GM12878 (cell line): ENCODE measurements around the gene GPSM1.

ENCODE experiments used
- CTCF ChIP-seq, 3 experiments: IDR thresholded peaks in 2 of 3; conservative IDR thresholded peaks in 1 of 3; 2 replicates each; pipeline ENCODE4 v1.5.1; 2011; ENCODE audit warnings: low read depth in 3 of 3, low read length in 3 of 3, mild to moderate bottlenecking in 3 of 3, control low read depth in 2 of 3, moderate library complexity in 2 of 3, inconsistent platforms in 1 of 3, mixed read lengths in 1 of 3; ENCODE audit not compliant: control insufficient read depth in 2 of 3, insufficient read depth in 1 of 3; ENCODE audit errors: extremely low read depth in 1 of 3
- EZH2 ChIP-seq: IDR thresholded peaks from 2 replicates; pipeline ENCODE4 v1.6.1; 2012; ENCODE audit warnings: low read depth, mild to moderate bottlenecking, control low read depth, inconsistent platforms, low read length, borderline replicate concordance; ENCODE audit not compliant: control insufficient read depth
- JUND ChIP-seq: IDR thresholded peaks from 2 replicates; pipeline ENCODE4 v1.6.1; 2012; ENCODE audit warnings: low read depth, mild to moderate bottlenecking, low read length, improper control_type of control experiment, moderate library complexity
- NBN ChIP-seq: fragments of 450-650 bp; IDR thresholded peaks from 2 replicates; pipeline ENCODE4 v1.6.1; 2016
- RAD21 ChIP-seq: IDR thresholded peaks from 2 replicates; pipeline ENCODE4 v1.6.1; 2011; ENCODE audit warnings: mild to moderate bottlenecking, low read depth, low read length, moderate library complexity; ENCODE audit not compliant: insufficient read depth
- TF ChIP-seq, protein P1 (sequence below): IDR thresholded peaks from 2 replicates; pipeline ENCODE4 v1.6.1; 2012; ENCODE audit warnings: mild to moderate bottlenecking, low read depth, low read length

DNA sequence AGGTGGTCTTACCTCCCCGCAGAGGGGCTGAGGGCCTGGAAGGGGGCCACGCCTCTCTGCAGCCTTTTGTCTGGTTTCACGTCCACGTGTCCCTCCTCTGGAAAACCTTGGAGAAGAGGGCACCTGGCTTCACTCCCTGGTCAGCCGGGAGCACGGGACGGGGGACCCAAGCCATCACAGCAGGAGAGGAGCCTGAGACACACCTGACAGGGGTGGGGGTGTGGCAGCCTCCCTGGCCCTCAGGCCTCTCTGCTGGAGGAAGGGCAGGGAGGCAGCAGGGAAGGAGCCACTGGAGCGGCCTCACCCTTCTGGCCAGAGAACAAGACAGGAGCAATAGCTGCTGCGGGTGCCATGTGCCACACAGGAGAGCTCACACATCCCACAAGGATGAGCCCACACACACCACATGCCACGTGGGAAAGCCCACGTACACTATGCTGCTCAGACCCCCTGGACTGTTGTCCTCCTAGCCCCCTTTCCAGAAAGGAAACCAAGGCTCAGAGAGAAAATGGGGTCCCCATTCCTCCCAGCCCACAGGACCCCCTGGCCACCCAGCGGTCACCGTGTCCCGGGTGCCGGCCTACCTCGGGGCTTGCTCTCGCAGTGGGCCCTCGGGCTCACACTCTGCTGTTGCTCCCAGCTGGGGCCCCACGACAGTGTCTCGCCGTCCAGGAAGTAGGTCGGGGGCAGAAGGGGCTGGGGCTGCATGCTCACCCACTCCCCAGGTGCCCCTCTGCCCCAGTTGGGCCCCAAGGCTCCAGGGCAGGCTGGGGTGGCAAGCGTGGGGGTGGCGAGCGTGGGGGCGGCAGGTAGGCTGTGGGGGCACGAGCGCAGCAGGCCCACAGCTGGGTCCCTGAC, 41.6 kb upstream of the GPSM1 start:
- no peak for TF ChIP-seq NBN
- TF ChIP-seq CTCF (IDR thresholded peaks at IDR 0.05 in 2 of 3, conservative IDR thresholded peaks at IDR 0.05 in 1 of 3; ENCODE audit: control insufficient read depth in 2 of 3, extremely low read depth in 1 of 3, insufficient read depth in 1 of 3, low read depth in 3 of 3, low read length in 3 of 3) = no peak
- TF ChIP-seq EZH2 = no peak
- no peak for TF ChIP-seq RAD21
- TF ChIP-seq JUND = no peak
- TF ChIP-seq, protein P1, sequence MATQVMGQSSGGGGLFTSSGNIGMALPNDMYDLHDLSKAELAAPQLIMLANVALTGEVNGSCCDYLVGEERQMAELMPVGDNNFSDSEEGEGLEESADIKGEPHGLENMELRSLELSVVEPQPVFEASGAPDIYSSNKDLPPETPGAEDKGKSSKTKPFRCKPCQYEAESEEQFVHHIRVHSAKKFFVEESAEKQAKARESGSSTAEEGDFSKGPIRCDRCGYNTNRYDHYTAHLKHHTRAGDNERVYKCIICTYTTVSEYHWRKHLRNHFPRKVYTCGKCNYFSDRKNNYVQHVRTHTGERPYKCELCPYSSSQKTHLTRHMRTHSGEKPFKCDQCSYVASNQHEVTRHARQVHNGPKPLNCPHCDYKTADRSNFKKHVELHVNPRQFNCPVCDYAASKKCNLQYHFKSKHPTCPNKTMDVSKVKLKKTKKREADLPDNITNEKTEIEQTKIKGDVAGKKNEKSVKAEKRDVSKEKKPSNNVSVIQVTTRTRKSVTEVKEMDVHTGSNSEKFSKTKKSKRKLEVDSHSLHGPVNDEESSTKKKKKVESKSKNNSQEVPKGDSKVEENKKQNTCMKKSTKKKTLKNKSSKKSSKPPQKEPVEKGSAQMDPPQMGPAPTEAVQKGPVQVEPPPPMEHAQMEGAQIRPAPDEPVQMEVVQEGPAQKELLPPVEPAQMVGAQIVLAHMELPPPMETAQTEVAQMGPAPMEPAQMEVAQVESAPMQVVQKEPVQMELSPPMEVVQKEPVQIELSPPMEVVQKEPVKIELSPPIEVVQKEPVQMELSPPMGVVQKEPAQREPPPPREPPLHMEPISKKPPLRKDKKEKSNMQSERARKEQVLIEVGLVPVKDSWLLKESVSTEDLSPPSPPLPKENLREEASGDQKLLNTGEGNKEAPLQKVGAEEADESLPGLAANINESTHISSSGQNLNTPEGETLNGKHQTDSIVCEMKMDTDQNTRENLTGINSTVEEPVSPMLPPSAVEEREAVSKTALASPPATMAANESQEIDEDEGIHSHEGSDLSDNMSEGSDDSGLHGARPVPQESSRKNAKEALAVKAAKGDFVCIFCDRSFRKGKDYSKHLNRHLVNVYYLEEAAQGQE = no peak
